Measurements from ENCODE around the gene NGEF.
"Not testable (repeated sequence)": the region's sequence is repeated elsewhere in the genome, so short reads cannot be mapped to it uniquely, and the experiment has no call there.

NGEF gene

DNA sequence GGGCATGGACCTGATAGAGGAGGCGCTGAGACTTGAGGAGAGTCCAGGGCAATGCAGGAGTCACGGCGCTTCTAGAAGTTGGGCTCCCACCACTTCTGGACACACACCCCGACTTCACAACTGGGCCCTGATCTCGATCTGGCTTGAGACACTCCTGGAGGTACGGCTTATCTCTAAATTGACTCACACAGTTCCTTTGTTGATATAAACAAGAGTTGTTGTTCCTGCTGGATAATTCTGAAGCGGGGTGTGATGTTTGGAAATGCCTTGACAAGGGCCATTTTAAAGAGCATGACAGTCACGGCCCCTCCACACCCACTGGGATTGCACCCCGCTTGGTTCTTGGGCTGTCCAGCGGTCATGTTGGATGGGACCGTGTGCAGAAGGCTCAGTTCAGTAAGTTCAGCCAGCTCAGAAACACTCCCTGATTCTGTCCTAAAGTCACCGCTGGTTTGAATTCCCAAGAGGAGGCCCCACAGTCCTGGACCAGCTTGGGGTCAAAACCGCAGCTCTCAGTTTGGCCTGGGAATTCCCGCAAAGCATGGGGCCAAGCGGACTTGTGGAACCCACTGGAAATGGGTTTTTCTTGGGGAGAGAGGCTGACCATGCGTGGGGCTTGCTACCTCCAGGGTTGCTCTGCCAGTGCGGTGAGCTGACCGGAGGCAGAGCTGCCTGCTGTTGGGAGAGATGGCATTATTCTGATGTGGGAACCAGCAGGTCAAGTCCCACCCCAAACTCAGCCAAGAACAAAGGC is 10.1 kb upstream of the NGEF start:
- no peak overlapping the region for H3K27ac ChIP-seq
- no peak for TF ChIP-seq ZFX (IDR thresholded peaks at IDR 0.05)
- TF ChIP-seq, protein P1, sequence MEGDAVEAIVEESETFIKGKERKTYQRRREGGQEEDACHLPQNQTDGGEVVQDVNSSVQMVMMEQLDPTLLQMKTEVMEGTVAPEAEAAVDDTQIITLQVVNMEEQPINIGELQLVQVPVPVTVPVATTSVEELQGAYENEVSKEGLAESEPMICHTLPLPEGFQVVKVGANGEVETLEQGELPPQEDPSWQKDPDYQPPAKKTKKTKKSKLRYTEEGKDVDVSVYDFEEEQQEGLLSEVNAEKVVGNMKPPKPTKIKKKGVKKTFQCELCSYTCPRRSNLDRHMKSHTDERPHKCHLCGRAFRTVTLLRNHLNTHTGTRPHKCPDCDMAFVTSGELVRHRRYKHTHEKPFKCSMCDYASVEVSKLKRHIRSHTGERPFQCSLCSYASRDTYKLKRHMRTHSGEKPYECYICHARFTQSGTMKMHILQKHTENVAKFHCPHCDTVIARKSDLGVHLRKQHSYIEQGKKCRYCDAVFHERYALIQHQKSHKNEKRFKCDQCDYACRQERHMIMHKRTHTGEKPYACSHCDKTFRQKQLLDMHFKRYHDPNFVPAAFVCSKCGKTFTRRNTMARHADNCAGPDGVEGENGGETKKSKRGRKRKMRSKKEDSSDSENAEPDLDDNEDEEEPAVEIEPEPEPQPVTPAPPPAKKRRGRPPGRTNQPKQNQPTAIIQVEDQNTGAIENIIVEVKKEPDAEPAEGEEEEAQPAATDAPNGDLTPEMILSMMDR (conservative IDR thresholded peaks at IDR 0.05): no peak

DNA sequence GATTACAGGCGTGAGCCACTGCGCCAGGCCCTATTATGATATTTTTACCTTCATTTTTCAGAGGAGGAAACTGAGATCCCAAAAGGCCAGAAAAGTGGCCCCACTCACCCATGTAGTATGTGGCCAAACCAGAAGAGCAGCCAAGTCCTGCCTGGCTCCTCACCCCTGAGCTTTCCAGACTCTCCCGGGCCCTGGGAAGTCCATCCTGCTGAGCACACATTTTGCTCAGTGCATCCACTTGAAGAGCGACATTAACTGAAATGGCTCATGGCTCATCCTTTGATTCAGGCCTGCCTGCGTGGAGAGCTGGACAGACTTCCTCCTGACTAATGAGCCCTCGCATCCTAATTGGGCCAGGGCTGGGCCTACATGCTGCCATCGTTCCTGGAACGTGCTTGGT is 9.5 kb upstream of the NGEF start:
- TF ChIP-seq, protein P1 (conservative IDR thresholded peaks at IDR 0.05): no peak
- TF ChIP-seq ZFX (IDR thresholded peaks at IDR 0.05): no peak
- no peak overlapping the region for H3K27ac ChIP-seq

DNA sequence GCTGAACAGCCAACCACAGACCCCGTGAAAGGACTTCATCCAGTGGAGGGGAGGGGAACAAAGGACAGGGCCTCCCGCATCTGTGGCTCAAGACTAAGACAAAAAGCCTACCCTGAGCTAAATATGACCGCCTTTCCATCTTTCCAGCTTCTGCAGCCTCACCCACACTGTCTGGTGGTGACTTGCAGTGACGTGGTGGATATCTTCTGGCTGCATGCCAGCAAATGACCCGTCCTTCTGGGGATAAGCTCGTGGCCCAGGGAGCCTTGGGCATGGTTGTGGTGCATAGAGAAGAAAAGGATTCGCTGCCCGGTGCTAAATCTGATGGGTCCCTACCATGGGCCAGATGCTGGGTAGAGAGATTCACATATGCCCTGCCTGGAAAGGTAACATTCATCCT is 8.7 kb upstream of the NGEF start:
- TF ChIP-seq, protein P1 (conservative IDR thresholded peaks at IDR 0.05): no peak
- TF ChIP-seq ZFX (IDR thresholded peaks at IDR 0.05): no peak
- H3K27ac ChIP-seq: no peak overlapping the region

DNA sequence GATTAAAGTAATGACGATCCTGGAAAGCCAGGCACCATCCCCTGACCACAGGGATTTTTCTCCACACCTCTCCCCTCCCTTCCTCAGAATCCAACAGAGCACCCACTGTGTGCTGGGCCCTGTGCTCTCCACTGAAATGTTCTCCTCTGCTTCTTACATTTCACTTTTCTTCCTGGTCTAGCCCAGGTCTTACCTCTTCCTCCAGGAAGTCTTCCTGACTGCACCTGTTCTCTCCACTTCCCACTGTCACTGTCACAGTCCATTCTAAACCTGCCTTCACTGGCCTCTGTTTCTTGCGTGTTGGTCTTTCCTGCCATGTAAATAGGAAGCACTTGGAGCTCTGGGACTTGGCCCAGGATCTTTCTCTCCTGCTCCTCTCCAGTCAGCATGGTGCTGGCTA is 7.4 kb upstream of the NGEF start:
- TF ChIP-seq, protein P1 (conservative IDR thresholded peaks at IDR 0.05): no peak
- no peak for TF ChIP-seq ZFX (IDR thresholded peaks at IDR 0.05)

DNA sequence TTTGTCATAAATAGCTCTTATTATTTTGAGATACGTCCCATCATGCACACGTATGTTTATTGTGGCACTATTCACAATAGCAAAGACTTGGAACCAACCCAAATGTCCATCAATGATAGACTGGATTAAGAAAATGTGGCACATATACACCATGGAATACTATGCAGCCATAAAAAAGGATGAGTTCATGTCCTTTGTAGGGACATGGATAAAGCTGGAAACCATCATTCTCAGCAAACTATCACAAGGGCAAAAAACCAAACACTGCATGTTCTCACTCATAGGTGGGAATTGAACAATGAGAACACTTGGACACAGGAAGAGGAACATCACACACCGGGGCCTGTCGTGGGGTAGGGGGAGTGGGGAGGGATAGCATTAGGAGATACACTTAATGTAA is 6.6 kb upstream of the NGEF start:
- H3K27ac ChIP-seq: not testable (repeated sequence)

More for the DNA sequence above, 7.4 kb upstream of the NGEF start:
- H3K27ac ChIP-seq: no peak overlapping the region

DNA sequence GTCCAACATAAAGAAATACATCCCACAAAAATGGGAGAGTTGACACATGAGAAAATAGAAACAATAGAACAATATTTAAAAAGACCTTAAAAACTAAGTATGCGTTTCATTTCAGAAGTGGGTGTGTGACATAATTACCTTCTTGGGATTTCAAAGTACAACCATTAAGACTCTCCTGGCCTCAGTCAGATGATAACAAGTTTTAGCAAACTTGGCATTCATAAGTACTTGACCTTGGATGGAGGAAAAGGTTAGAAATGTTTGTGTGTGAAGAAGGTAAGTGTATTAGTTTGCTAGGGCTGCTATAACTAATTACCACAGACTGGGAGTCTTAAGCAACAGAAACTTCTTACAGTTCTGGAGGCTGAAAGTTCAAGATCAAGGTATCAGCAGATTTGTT is 4.9 kb upstream of the NGEF start:
- TF ChIP-seq, protein P1 (conservative IDR thresholded peaks at IDR 0.05): no peak
- TF ChIP-seq ZFX (IDR thresholded peaks at IDR 0.05): no peak
- H3K27ac ChIP-seq: no peak overlapping the region

DNA sequence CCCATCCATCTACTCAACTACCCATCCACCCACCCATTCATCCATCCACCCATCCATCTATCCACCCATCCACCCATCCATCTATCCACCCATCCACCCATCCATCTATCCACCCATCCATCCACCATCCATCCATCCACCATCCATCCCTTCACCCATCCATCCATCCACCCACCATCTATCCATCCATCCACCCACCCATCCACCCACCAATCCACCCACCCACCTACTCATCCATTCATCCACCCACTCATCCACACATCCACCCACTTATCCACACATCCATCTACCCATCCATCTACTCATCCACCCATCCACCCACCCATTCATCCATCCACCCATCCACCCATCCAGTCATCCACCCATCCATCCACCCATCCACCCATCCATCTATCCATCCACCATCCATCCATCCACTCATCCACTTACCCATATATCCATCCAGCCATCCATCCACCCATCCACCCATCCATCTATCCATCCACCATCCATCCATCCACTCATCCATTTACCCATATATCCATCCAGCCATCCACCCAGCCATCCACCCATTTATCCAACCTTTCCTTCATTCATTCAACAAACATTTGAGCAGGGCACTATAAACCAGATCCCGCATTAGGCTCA is 2.1 kb upstream of the NGEF start:
- no peak overlapping the region for H3K27ac ChIP-seq
- TF ChIP-seq, protein P1 (conservative IDR thresholded peaks at IDR 0.05): no peak
- TF ChIP-seq ZFX (IDR thresholded peaks at IDR 0.05): no peak

DNA sequence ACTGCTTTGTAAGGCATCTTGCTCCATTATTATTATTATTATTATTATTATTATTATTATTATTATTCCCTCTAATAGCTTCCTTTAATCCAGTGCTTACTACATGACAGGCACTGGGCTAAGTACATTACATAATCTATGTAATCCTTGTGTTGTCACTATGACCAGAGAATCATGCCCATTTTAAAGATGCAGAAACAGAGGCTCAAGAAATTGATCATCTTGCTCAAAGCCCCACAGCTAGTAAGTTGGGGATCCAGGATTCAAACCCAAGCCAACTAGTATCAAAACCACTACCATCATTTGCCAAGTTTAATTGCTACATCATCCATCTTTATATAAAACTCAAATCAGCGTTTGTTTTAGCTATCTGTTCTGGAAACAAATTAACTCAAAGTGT is 594 bp upstream of the NGEF start:
- H3K27ac ChIP-seq: no peak overlapping the region
- TF ChIP-seq, protein P1 (conservative IDR thresholded peaks at IDR 0.05): no peak
- no peak for TF ChIP-seq ZFX (IDR thresholded peaks at IDR 0.05)
